BLaER1 (cell line): ENCODE results near the gene TERT.
"Not testable (repeated sequence)": the region's sequence is repeated elsewhere in the genome, so short reads cannot be mapped to it uniquely, and the experiment has no call there.

Source experiments
- H3K27ac ChIP-seq: shearing (Covaris generic); formaldehyde crosslinking; 2 replicates; pipeline ENCODE4 v1.8.1; 2022
- H3K27me3 ChIP-seq: shearing (Covaris generic); formaldehyde crosslinking; 2 replicates; pipeline ENCODE4 v1.8.1; 2022
- H3K36me3 ChIP-seq: shearing (Covaris generic); formaldehyde crosslinking; 2 replicates; pipeline ENCODE4 v1.8.1; 2022
- H3K4me1 ChIP-seq: shearing (Covaris generic); formaldehyde crosslinking; 2 replicates; pipeline ENCODE4 v1.8.1; 2022
- H3K4me2 ChIP-seq: shearing (Covaris generic); formaldehyde crosslinking; 2 replicates; pipeline ENCODE4 v1.8.1; 2022
- H3K4me3 ChIP-seq: shearing (Covaris generic); formaldehyde crosslinking; 2 replicates; pipeline ENCODE4 v1.8.1; 2022
- H3K9ac ChIP-seq: shearing (Covaris generic); formaldehyde crosslinking; 2 replicates; pipeline ENCODE4 v1.8.1; 2022
- H3K9me3 ChIP-seq: shearing (Covaris generic); formaldehyde crosslinking; 2 replicates; pipeline ENCODE4 v1.8.1; 2022
- H4K20me1 ChIP-seq: shearing (Covaris generic); formaldehyde crosslinking; 2 replicates; pipeline ENCODE4 v1.8.1; 2022
- Cebpa-rat ChIP-seq: shearing (Covaris generic); IDR thresholded peaks from 2 replicates; pipeline ENCODE4 v1.8.1; 2022

The TERT gene

GRCh38 chr5:1231354-1231905 is 63.4 kb downstream of the TERT start:
- Histone ChIP-seq H3K4me2 (peak overlapping the region; percentile 83), H3K9me3 (peaks cover 23% of the 10 kb centered on the region), H3K9ac (no peak overlapping the region), H3K27me3 (no peaks in the 10 kb centered on the region), H3K4me1 (peaks cover 34% of the 10 kb centered on the region), H3K4me3 (no peak overlapping the region), H3K27ac (no peak overlapping the region), H3K36me3 (no peaks in the 10 kb centered on the region), H4K20me1 (peaks cover 21% of the 10 kb centered on the region; the same call in 1 of the 2 replicates)
- TF ChIP-seq Cebpa-rat: no peak

DNA sequence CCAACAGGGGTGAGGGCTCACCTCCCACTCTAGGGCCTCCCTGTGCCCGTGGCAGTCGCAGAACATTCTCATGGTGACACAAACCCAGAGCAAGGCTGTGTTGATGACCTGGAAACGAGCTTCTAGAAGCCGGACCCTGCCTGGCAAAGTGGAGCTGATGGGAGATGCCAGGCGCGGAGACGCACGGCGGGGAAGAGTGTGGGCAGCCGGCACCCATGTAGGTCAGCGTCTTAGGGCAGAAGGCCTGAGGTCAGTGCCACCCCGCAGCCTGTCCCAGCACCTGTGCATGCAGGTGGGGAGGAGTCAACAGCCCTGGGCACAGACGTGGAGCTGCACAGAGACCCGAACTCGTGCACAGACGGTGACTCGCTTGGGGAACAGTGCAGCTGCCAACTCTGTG is 64.3 kb downstream of the TERT start:
- H3K9me3 ChIP-seq: peaks cover 14% of the 10 kb centered on the region
- peak overlapping the region; percentile 83 for H3K4me2 ChIP-seq
- no peak for TF ChIP-seq Cebpa-rat
- no peaks in the 10 kb centered on the region for H3K27me3 ChIP-seq
- no peaks in the 10 kb centered on the region for H3K36me3 ChIP-seq
- peaks cover 41% of the 10 kb centered on the region for H3K4me1 ChIP-seq
- no peak overlapping the region for H3K9ac ChIP-seq
- no peak overlapping the region for H3K4me3 ChIP-seq
- H4K20me1 ChIP-seq: peaks cover 21% of the 10 kb centered on the region; the same call in 1 of the 2 replicates
- H3K27ac ChIP-seq: no peak overlapping the region

GRCh38 chr5:1229822-1230221 is 65.0 kb downstream of the TERT start:
- Histone ChIP-seq H3K36me3 (no peaks in the 10 kb centered on the region), H3K4me3 (no peak overlapping the region), H4K20me1 (peaks cover 21% of the 10 kb centered on the region; the same call in 1 of the 2 replicates), H3K27ac (no peak overlapping the region), H3K4me2 (peak overlapping the region; percentile 83; the same call in 1 of the 2 replicates), H3K9me3 (peaks cover 7% of the 10 kb centered on the region), H3K27me3 (no peaks in the 10 kb centered on the region), H3K4me1 (peaks cover 42% of the 10 kb centered on the region), H3K9ac (no peak overlapping the region)
- no peak for TF ChIP-seq Cebpa-rat

DNA sequence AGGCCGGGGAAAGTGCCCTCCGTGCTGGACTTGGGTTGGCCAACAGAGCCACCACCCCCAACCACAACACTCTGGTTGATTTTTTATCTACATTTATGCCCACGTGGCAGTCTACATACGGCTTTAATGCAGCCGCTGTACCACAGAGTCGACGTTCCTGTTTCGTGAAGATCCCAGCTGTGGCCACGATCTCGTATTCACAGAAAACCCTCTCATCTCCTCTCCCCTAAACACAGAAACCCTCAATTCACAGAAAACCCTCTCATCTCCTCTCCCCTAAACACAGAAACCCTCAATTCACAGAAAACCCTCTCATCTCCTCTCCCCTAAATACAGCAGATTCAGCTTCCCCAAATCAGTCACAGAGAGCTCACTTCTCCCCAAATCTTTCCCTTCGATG is 65.8 kb downstream of the TERT start:
- not testable (repeated sequence) for H3K27me3 ChIP-seq, H3K9me3 ChIP-seq, H3K4me3 ChIP-seq, H3K4me2 ChIP-seq, H3K27ac ChIP-seq, H3K36me3 ChIP-seq, H3K9ac ChIP-seq
- H3K4me1 ChIP-seq: peaks cover 42% of the 10 kb centered on the region
- H4K20me1 ChIP-seq: peaks cover 21% of the 10 kb centered on the region; the same call in 1 of the 2 replicates

DNA sequence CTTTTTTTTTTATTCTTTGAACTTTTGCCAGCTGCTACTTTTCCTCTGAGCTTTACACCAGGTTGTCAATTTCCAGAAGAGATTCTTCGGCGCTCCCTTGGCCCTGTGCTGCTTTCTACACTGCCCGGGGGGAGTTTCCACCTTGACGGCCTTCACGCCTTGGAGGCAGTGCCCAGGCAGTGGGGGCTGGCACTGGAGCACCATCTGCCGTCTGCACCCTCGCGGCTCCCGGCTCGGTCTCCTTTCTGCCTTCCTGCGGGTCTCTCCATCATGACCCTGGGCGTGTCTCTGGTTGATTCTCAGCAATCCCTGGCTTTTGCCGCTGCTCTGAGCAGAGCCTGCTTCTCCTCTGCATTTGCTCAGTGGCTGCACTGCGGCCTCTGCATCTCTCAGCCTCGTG is 66.7 kb downstream of the TERT start:
- Histone ChIP-seq H3K36me3 (no peaks in the 10 kb centered on the region), H3K4me3 (no peak overlapping the region), H3K9me3 (no peaks in the 10 kb centered on the region), H3K4me2 (no peak overlapping the region), H3K9ac (no peak overlapping the region), H4K20me1 (peaks cover 21% of the 10 kb centered on the region; the same call in 1 of the 2 replicates), H3K27me3 (no peaks in the 10 kb centered on the region), H3K27ac (no peak overlapping the region), H3K4me1 (peaks cover 42% of the 10 kb centered on the region)
- TF ChIP-seq Cebpa-rat: no peak

GRCh38 chr5:1227667-1228066 is 67.2 kb downstream of the TERT start:
- TF ChIP-seq Cebpa-rat: no peak
- Histone ChIP-seq H3K27ac (no peak overlapping the region), H3K4me3 (no peak overlapping the region), H3K36me3 (no peaks in the 10 kb centered on the region), H3K9ac (no peak overlapping the region), H3K9me3 (no peaks in the 10 kb centered on the region), H3K4me2 (no peak overlapping the region), H4K20me1 (peaks cover 21% of the 10 kb centered on the region; the same call in 1 of the 2 replicates), H3K4me1 (peaks cover 40% of the 10 kb centered on the region), H3K27me3 (no peaks in the 10 kb centered on the region)

DNA sequence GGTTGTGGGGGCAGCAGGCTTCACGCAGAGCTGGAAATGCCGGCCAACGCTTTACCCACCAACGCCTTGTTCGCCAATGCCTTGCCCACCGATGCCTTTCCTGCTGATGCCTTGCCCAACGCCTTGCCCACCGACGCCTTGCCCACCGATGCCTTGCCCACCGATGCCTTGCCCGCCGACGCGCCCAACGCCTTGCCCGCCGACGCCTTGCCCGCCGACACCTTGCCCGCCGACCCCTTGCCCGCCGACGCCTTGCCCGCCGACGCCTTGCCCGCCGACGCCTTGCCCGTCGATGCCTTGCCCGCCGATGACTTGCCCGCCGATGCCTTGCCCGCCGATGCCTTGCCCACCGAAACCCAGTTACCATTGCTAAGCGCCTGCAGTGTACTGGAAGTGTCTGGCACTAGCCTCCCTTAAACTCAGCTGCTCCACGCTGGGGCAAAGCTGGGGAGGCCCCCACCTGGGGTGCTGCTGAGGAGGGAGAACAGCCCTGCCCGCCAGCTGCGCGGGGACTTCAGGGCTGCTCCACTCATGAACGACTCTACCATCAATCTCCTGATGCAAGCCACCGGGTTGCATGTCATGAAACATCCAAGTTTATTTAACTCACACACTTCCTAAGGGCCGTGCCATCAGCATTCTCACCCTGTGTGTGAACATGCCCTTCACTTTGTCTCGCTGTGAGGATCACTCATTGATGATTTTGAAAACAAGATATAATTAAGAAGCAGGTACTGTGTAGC is 67.9 kb downstream of the TERT start:
- Histone ChIP-seq H3K9ac (no peak overlapping the region), H3K4me2 (no peak overlapping the region), H3K4me3 (no peak overlapping the region), H4K20me1 (peaks cover 21% of the 10 kb centered on the region; the same call in 1 of the 2 replicates), H3K4me1 (peaks cover 34% of the 10 kb centered on the region), H3K36me3 (no peaks in the 10 kb centered on the region), H3K27ac (no peak overlapping the region), H3K9me3 (no peaks in the 10 kb centered on the region), H3K27me3 (no peaks in the 10 kb centered on the region)
- TF ChIP-seq Cebpa-rat: no peak

GRCh38 chr5:1226231-1226630 is 68.6 kb downstream of the TERT start:
- H3K27me3 ChIP-seq: no peaks in the 10 kb centered on the region
- H3K27ac ChIP-seq: no peak overlapping the region
- H3K4me1 ChIP-seq: peaks cover 26% of the 10 kb centered on the region
- H3K36me3 ChIP-seq: no peaks in the 10 kb centered on the region
- no peak overlapping the region for H3K4me2 ChIP-seq
- H3K4me3 ChIP-seq: no peak overlapping the region
- H3K9me3 ChIP-seq: no peaks in the 10 kb centered on the region
- peaks cover 14% of the 10 kb centered on the region; the same call in 1 of the 2 replicates for H4K20me1 ChIP-seq
- TF ChIP-seq Cebpa-rat: no peak
- H3K9ac ChIP-seq: no peak overlapping the region

DNA sequence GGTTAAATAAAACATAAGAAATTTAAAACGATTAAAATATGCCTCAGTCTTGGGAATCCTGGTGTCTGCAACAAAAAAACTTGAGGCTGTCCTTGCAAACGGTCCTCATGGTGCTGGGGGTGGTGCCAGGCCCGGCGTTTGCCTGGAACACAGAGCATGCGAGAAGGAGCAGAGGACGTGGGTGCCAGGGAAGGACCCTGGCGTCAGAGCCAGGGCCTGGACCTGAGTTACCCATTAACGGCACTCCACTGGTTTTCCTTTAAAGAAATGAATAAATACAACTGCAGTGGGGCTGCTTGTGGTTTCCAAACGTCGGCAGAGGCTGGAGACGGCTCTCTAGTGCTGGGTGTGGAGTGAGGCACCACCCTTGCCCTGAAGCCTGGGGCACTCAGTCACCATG is 69.8 kb downstream of the TERT start, which contains the start of gene SLC6A18:
SLC6A18 (plus strand) TSS at position 301 of the 400 bp plus-strand sequence; CDS start at position 398, 97 bp downstream.
- peaks cover 14% of the 10 kb centered on the region; the same call in 1 of the 2 replicates for H3K4me1 ChIP-seq
- no peak within 1 kb of the TSS for H3K9ac ChIP-seq
- no peaks in the 10 kb centered on the region for H3K36me3 ChIP-seq
- no peak within 1 kb of the TSS for H3K4me3 ChIP-seq
- no peaks in the 10 kb centered on the region for H3K27me3 ChIP-seq
- H3K9me3 ChIP-seq: no peaks in the 10 kb centered on the region
- no peak within 1 kb of the TSS for H3K27ac ChIP-seq
- no peak for TF ChIP-seq Cebpa-rat
- H3K4me2 ChIP-seq: no peak within 1 kb of the TSS
- peaks cover 3% of the 10 kb centered on the region; the same call in 1 of the 2 replicates for H4K20me1 ChIP-seq

- TF ChIP-seq Cebpa-rat: no peak
- no peaks in the 10 kb centered on the region for H3K36me3 ChIP-seq
- H3K27me3 ChIP-seq: no peaks in the 10 kb centered on the region
These were observed 70.2 kb downstream of the TERT start for GRCh38 chr5:1224631-1225030.

More at GRCh38 chr5:1224631-1225030, 70.2 kb downstream of the TERT start:
- peaks cover 10% of the 10 kb centered on the region; the same call in 1 of the 2 replicates for H3K4me1 ChIP-seq
- H3K9ac ChIP-seq: no peak overlapping the region
- H3K27ac ChIP-seq: no peak overlapping the region
- no peaks in the 10 kb centered on the region for H3K9me3 ChIP-seq
- no peak overlapping the region for H3K4me2 ChIP-seq
- no peaks in the 10 kb centered on the region for H4K20me1 ChIP-seq
- no peak overlapping the region for H3K4me3 ChIP-seq
